Measurements from ENCODE around the gene ZNF624.

- TF ChIP-seq CTCF (IDR thresholded peaks at IDR 0.05) (no peak), EZH2 (IDR thresholded peaks at IDR 0.05; ENCODE audit: borderline replicate concordance, insufficient read depth, low read depth, low read length, poor library complexity, severe bottlenecking) (no peak)
Observed at GRCh38 chr17:16593356-16594102, 60.1 kb downstream of the ZNF624 start.

Measured in B cell (primary cell).